Measurements from ENCODE around the gene CCL24. TPM values are rescaled to one million over a fixed set of nuclear protein-coding genes. Genes with fewer than 3 reads are reported as not detected.

The CCL24 gene
- total RNA-seq, 4 donors from 2014 or later = not detected

GRCh38 chr7:75815418-75816064 lies 1.9 kb upstream of the CCL24 start:
- intact Hi-C loops (cut with DNase I; ENCODE audit: low total_unique reads) = no loop called here
- Histone ChIP-seq H3K27ac (no peak overlapping the region), H3K9me3 (no peaks in the 10 kb centered on the region), H3K4me3 (no peak overlapping the region), H3K4me1 (no peaks in the 10 kb centered on the region), H3K27me3 (no peaks in the 10 kb centered on the region), H3K36me3 (no peaks in the 10 kb centered on the region)
- no peak for ATAC-seq
- DNase-seq = no peak
- no peak for TF ChIP-seq CTCF (IDR thresholded peaks at IDR 0.05 in 4 of 5, conservative IDR thresholded peaks at IDR 0.05 in 1 of 5)
- no peak for TF ChIP-seq POLR2A (IDR thresholded peaks at IDR 0.05)
- in situ Hi-C loops (cut with MboI; ENCODE audit: low sequenced_read_pairs in 4 of 4) = no loop called here

- no peaks in the 10 kb centered on the region for H3K9me3 ChIP-seq
- no peak for TF ChIP-seq POLR2A (IDR thresholded peaks at IDR 0.05)
- TF ChIP-seq CTCF (IDR thresholded peaks at IDR 0.05 in 4 of 5, conservative IDR thresholded peaks at IDR 0.05 in 1 of 5) = no peak
- no peak for ATAC-seq
- H3K36me3 ChIP-seq = no peaks in the 10 kb centered on the region
- H3K4me3 ChIP-seq = no peak overlapping the region
- intact Hi-C loops (cut with DNase I; ENCODE audit: low total_unique reads) = no loop called here
- H3K4me1 ChIP-seq = no peaks in the 10 kb centered on the region
- no peak for DNase-seq
- in situ Hi-C loops (cut with MboI; ENCODE audit: low sequenced_read_pairs in 4 of 4) = no loop called here
- no peaks in the 10 kb centered on the region for H3K27me3 ChIP-seq
- no peak overlapping the region for H3K27ac ChIP-seq
Observed at GRCh38 chr7:75814407-75814947, 871 bp upstream of the CCL24 start.

- Histone ChIP-seq H3K36me3 (no peaks in the 10 kb centered on the region), H3K27me3 (no peaks in the 10 kb centered on the region), H3K4me3 (no peak overlapping the region), H3K27ac (no peak overlapping the region), H3K9me3 (no peaks in the 10 kb centered on the region), H3K4me1 (no peaks in the 10 kb centered on the region)
- ATAC-seq (no peak), DNase-seq (no peak)
- intact Hi-C loops (cut with DNase I; ENCODE audit: low total_unique reads) = no loop called here
- in situ Hi-C loops (cut with MboI; ENCODE audit: low sequenced_read_pairs in 4 of 4) = no loop called here
- TF ChIP-seq POLR2A (IDR thresholded peaks at IDR 0.05) (no peak), CTCF (IDR thresholded peaks at IDR 0.05 in 4 of 5, conservative IDR thresholded peaks at IDR 0.05 in 1 of 5) (no peak)
Observed at GRCh38 chr7:75813084-75813483, 522 bp downstream of the CCL24 start.

- intact Hi-C loops (cut with DNase I; ENCODE audit: low total_unique reads) = no loop called here
- Histone ChIP-seq H3K4me1 (no peaks in the 10 kb centered on the region), H3K4me3 (no peak overlapping the region), H3K27me3 (no peaks in the 10 kb centered on the region), H3K36me3 (no peaks in the 10 kb centered on the region), H3K27ac (no peak overlapping the region), H3K9me3 (peaks cover 0 to 5% (median 0%) of the 10 kb centered on the region in 3 donors)
- TF ChIP-seq CTCF (IDR thresholded peaks at IDR 0.05 in 4 of 5, conservative IDR thresholded peaks at IDR 0.05 in 1 of 5) = no peak
- TF ChIP-seq POLR2A (IDR thresholded peaks at IDR 0.05) = no peak
- in situ Hi-C loops (cut with MboI; ENCODE audit: low sequenced_read_pairs in 4 of 4) = no loop called here
- ATAC-seq (no peak), DNase-seq (no peak)
Observed at GRCh38 chr7:75811894-75812678, 1.5 kb downstream of the CCL24 start.

Data from gastrocnemius medialis (tissue), 4 donors.